ENCODE data around the gene NINJ1. TPM values are rescaled to one million over a fixed set of nuclear protein-coding genes. Genes with fewer than 3 reads are reported as not detected.

The NINJ1 gene, protein sequence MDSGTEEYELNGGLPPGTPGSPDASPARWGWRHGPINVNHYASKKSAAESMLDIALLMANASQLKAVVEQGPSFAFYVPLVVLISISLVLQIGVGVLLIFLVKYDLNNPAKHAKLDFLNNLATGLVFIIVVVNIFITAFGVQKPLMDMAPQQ
- 24.7 and 25.4 TPM in 2 replicates for total RNA-seq

DNA sequence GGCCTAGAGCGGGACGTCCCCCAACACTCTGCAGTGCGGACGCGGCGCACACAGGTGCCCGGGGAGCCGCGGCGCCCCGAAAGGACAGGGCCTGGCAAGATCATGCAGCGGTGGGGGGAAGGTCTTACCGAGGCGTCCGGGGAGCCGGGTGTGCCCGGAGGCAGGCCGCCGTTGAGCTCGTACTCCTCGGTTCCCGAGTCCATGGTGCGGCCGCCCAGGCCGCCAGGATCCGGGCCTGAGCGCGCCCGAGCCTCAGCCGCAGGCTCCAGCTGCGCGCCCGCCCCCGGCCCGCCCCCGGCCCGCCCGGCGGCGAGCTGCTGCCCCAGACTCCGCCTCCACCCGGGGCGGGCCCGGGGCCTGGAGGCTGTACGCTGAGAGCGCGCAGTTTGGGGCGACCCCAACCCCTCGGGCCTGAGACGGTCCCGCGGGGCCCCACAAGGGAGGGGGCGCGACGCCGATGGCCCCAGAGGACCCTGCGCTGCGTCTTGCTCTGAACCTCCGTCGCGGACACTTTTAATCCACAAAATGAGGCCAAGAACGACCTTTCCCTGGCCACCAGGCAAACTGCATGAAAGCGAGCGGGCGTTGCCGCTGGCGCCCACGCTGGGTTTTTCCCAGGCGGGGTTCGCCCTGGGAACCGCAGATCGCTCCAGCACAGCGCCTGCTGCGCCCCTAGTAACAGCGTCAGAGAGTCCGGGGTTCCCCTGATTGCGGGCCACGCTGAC, at the start of gene NINJ1:
TSS of gene NINJ1 (minus strand) at position 237 of the 725 bp plus-strand sequence. CDS start at position 203, 34 bp downstream.

DNA sequence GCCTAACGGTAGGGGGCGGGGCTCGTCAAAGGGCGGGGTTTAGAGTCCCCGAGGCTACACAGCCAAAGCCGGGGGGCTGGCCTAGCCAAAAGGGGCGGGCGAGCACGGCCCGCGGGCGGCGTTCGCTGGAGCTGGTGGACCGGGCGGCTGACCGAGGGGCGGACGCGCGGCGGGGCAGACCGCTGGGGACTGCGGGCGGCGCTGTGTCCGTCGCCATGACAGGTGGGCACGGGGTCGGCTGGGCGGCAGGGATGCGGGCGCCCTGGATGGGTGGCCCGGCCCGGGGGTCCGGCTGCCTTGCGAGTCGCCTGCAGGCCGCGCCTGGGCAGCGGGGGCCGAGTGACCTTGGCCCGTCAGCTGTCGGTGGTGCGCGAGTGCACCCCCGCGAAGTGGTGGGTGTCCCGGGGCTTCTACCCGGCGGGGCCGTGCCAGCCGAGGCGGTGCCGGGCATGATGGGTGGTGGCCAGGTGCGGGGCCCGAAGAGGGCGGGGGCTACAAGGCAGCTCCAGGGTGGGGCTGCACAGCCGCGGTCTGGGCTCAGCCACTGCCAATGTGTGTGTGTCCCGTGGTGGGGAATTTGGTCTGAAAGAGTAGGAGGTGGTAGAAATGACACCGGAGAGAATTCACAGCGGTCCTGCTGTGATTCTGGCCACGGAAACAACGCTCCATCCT, 37.8 kb downstream of the NINJ1 start, which contains the start of gene CARD19:
TSS of gene CARD19 (plus strand) at position 87 of the 672 bp plus-strand sequence. CDS start at position 216, 129 bp downstream.

Other genes starting within 250 kb of the NINJ1 start
- not detected in 2 replicates for gene FGD3, start 186.7 kb downstream of the NINJ1 start, total RNA-seq
- 2.7 and 7.2 TPM in 2 replicates for gene SUSD3, start 75.5 kb downstream of the NINJ1 start, total RNA-seq
- gene CARD19, start 38.0 kb downstream of the NINJ1 start, total RNA-seq, result 20.1 and 23.9 TPM in 2 replicates
- gene WNK2, start 49.9 kb upstream of the NINJ1 start, total RNA-seq, result 0.11 and 0.13 TPM in 2 replicates